Lower lobe of right lung (tissue), 2 donors: ENCODE measurements around the gene CYFIP1. TPM values are rescaled to one million over a fixed set of nuclear protein-coding genes. Genes with fewer than 3 reads are reported as not detected.

Experiments
- ATAC-seq, 2 donors: fragments of 200-7000 bp; cut with Tn5 transposase; one replicate each; pipeline ENCODE4 v1.9.1; 2020 to 2022; ENCODE audit warnings: mild to moderate bottlenecking in 2 of 2, moderate library complexity in 2 of 2
- DNase-seq: peaks from one replicate; pipeline ENCODE4 v3.0.0-alpha.2; 2020
- H3K27ac ChIP-seq: fragments of 200-600 bp; one replicate; pipeline ENCODE4 v1.8.0; 2022
- H3K27me3 ChIP-seq: fragments of 200-600 bp; one replicate; pipeline ENCODE4 v1.8.0; 2022; ENCODE audit warnings: low read depth
- H3K36me3 ChIP-seq: fragments of 200-600 bp; one replicate; pipeline ENCODE4 v1.8.0; 2022; ENCODE audit warnings: mild to moderate bottlenecking
- H3K4me1 ChIP-seq: fragments of 200-600 bp; one replicate; pipeline ENCODE4 v1.8.0; 2022
- H3K4me3 ChIP-seq: fragments of 200-600 bp; one replicate; pipeline ENCODE4 v1.8.0; 2022; ENCODE audit warnings: mild to moderate bottlenecking
- H3K9me3 ChIP-seq: fragments of 200-600 bp; one replicate; pipeline ENCODE4 v1.8.0; 2022
- CTCF ChIP-seq: fragments of 200-600 bp; IDR thresholded peaks from one replicate; pipeline ENCODE4 v1.8.0; 2022; ENCODE audit warnings: antibody characterized with exemption, mild to moderate bottlenecking
- intact Hi-C: fragments of 100-400 bp; cut with DNase I; formaldehyde crosslinking; loops from one replicate; pipeline ENCODE4 v1.11.0; 2022
- total RNA-seq: library from RNA; stranded (reverse); fragmentation: NEBNext Ultra II Directional; extraction: Animal tissue kit (Norgen Biotek cat#: 25700); gene quantifications from one replicate; pipeline ENCODE4 v1.2.1, GENCODE V29; 2021
- donor health status: DM: no; HTN: yes; CAD: no; lungs with severe emphysema.

CYFIP1 gene
- total RNA-seq, 1 donor from 2014 or later, result 153 TPM

- Histone ChIP-seq H3K36me3 (peaks cover 85% of the 10 kb centered on the region), H3K4me1 (no peaks in the 10 kb centered on the region), H3K27me3 (no peaks in the 10 kb centered on the region), H3K4me3 (no peak overlapping the region), H3K27ac (no peak overlapping the region), H3K9me3 (no peaks in the 10 kb centered on the region)
- ATAC-seq (no peak), DNase-seq (no peak)
- intact Hi-C loops, result no loop called here
- TF ChIP-seq CTCF, result no peak
These were observed 61.0 kb downstream of the CYFIP1 start for GRCh38 chr15:22919171-22919570.

GRCh38 chr15:22918596-22919140 lies 61.5 kb downstream of the CYFIP1 start:
- intact Hi-C loops, result no loop called here
- ATAC-seq (no peak), DNase-seq (peak; percentile 19)
- no peaks in the 10 kb centered on the region for H3K27me3 ChIP-seq
- no peaks in the 10 kb centered on the region for H3K9me3 ChIP-seq
- no peak overlapping the region for H3K27ac ChIP-seq
- H3K4me3 ChIP-seq, result no peak overlapping the region
- peaks cover 85% of the 10 kb centered on the region for H3K36me3 ChIP-seq
- TF ChIP-seq CTCF, result no peak
- H3K4me1 ChIP-seq, result no peaks in the 10 kb centered on the region

- Histone ChIP-seq H3K9me3 (no peaks in the 10 kb centered on the region), H3K4me1 (no peaks in the 10 kb centered on the region), H3K36me3 (peaks cover 85% of the 10 kb centered on the region), H3K4me3 (no peak overlapping the region), H3K27me3 (no peaks in the 10 kb centered on the region), H3K27ac (no peak overlapping the region)
- DNase-seq (no peak), ATAC-seq (no peak)
- intact Hi-C loops, result no loop called here
- no peak for TF ChIP-seq CTCF
These were observed 62.1 kb downstream of the CYFIP1 start for GRCh38 chr15:22918056-22918455.

GRCh38 chr15:22917556-22917955 lies 62.6 kb downstream of the CYFIP1 start:
- intact Hi-C loops, result no loop called here
- H3K27me3 ChIP-seq, result no peaks in the 10 kb centered on the region
- H3K4me3 ChIP-seq, result no peak overlapping the region
- TF ChIP-seq CTCF, result no peak
- no peaks in the 10 kb centered on the region for H3K9me3 ChIP-seq
- ATAC-seq (no peak), DNase-seq (no peak)
- no peaks in the 10 kb centered on the region for H3K4me1 ChIP-seq
- H3K27ac ChIP-seq, result no peak overlapping the region
- H3K36me3 ChIP-seq, result peaks cover 85% of the 10 kb centered on the region

- Histone ChIP-seq H3K4me3 (no peak overlapping the region), H3K27ac (no peak overlapping the region), H3K27me3 (no peaks in the 10 kb centered on the region), H3K9me3 (no peaks in the 10 kb centered on the region), H3K4me1 (no peaks in the 10 kb centered on the region), H3K36me3 (peaks cover 86% of the 10 kb centered on the region)
- DNase-seq (peak; percentile 14), ATAC-seq (no peak)
- intact Hi-C loops, result no loop called here
- TF ChIP-seq CTCF, result no peak
These were observed 63.4 kb downstream of the CYFIP1 start for GRCh38 chr15:22916606-22917350.
